H1 (cell line): Measurements from ENCODE around the gene TNIP1. TPM values are rescaled to one million over a fixed set of nuclear protein-coding genes. Genes with fewer than 3 reads are reported as not detected.
A peak's percentile ranks its signal among the peaks of the same experiment; 100 is the strongest.

ENCODE experiments used
- CTCF ChIA-PET: fragments of 300-600 bp; sonication (Branson Sonifier 250); formaldehyde crosslinking; loops from one replicate; lab custom pipeline; 2021; ENCODE audit not compliant: partially characterized antibody; lab: Charles Lee
- POLR2A ChIA-PET: fragments of 300-600 bp; sonication (Branson Sonifier 250); formaldehyde crosslinking; loops from one replicate; lab custom pipeline; 2021; ENCODE audit warnings: inconsistent platforms; ENCODE audit not compliant: partially characterized antibody; lab: Charles Lee
- DNase-seq, 2 experiments: peaks; one replicate each; pipeline versions ENCODE4 v3.0.0 to v3.0.0-alpha.2; 2010 to 2022; ENCODE audit warnings: low spot score in 2 of 2, low read depth in 1 of 2, mixed read lengths in 1 of 2
- FAIRE-seq: peaks from 2 replicates; lab custom pipeline; 2011; peaks lifted over from hg19 to GRCh38; lab: Jason Lieb, UNC
- H2AFZ ChIP-seq: 2 replicates; pipeline ENCODE4 v1.8.1; 2012; ENCODE audit warnings: low read length, inconsistent platforms
- H2AK5ac ChIP-seq: 2 replicates; pipeline ENCODE4 v1.6.1; 2013; ENCODE audit warnings: low read depth, low read length
- H2BK120ac ChIP-seq: replicated peaks from 2 replicates; pipeline ENCODE3; 2013; ENCODE audit warnings: low read depth, low read length, inconsistent platforms
- H2BK12ac ChIP-seq: 2 replicates; pipeline ENCODE4 v1.6.1; 2013; ENCODE audit warnings: low read depth, low read length
- H2BK15ac ChIP-seq: 2 replicates; pipeline ENCODE4 v1.6.1; 2013; ENCODE audit warnings: low read length
- H2BK20ac ChIP-seq: 2 replicates; pipeline ENCODE4 v1.6.1; 2013; ENCODE audit warnings: low read length
- H2BK5ac ChIP-seq: 2 replicates; pipeline ENCODE4 v1.6.1; 2013; ENCODE audit warnings: low read depth, low read length
- H3K14ac ChIP-seq: 2 replicates; pipeline ENCODE4 v1.6.1; 2013; ENCODE audit warnings: inconsistent platforms; ENCODE audit not compliant: insufficient read length
- H3K18ac ChIP-seq: 2 replicates; pipeline ENCODE4 v1.6.1; 2013; ENCODE audit warnings: low read length; ENCODE audit errors: extremely low read depth
- H3K23ac ChIP-seq: 2 replicates; pipeline ENCODE4 v1.6.1; 2013; ENCODE audit warnings: inconsistent platforms; ENCODE audit not compliant: insufficient read length
- H3K23me2 ChIP-seq: 2 replicates; pipeline ENCODE4 v1.6.1; 2013; ENCODE audit warnings: low read depth, low read length
- H3K27ac ChIP-seq: 2 replicates; pipeline ENCODE4 v1.6.1; 2011; ENCODE audit warnings: low read depth, low read length, inconsistent platforms
- H3K27me3 ChIP-seq, 4 experiments: replicated peaks in 1 of 4; 1 replicate in 1 of 4; 2 replicates in 3 of 4; pipeline versions ENCODE4 v1.6.1 to v1.8.1; 2011 to 2013; ENCODE audit warnings: low read length in 3 of 4, mild to moderate bottlenecking in 3 of 4, inconsistent platforms in 2 of 4, mixed read lengths in 2 of 4, moderate library complexity in 1 of 4; ENCODE audit not compliant: control insufficient read depth in 3 of 4, insufficient read depth in 3 of 4; ENCODE audit errors: extremely low read depth in 1 of 4
- H3K36me3 ChIP-seq, 4 experiments: 2 replicates each; pipeline versions ENCODE4 v1.6.1 to v1.8.1; 2011 to 2013; ENCODE audit warnings: mild to moderate bottlenecking in 4 of 4, low read length in 3 of 4, moderate library complexity in 2 of 4, control low read depth in 1 of 4, inconsistent platforms in 1 of 4; ENCODE audit not compliant: insufficient read depth in 4 of 4, control insufficient read depth in 2 of 4
- H3K4ac ChIP-seq: replicated peaks from 2 replicates; pipeline ENCODE3; 2013; ENCODE audit warnings: low read length, low read depth, mixed read lengths, inconsistent platforms; ENCODE audit not compliant: insufficient read length
- H3K4me1 ChIP-seq, 4 experiments: replicated peaks in 1 of 4; 1 replicate in 1 of 4; 2 replicates in 3 of 4; pipeline versions ENCODE4 v1.6.1 to v1.8.1; 2011 to 2013; ENCODE audit warnings: low read length in 3 of 4, inconsistent platforms in 2 of 4, mixed read lengths in 1 of 4; ENCODE audit not compliant: insufficient read depth in 4 of 4, control insufficient read depth in 3 of 4
- H3K4me2 ChIP-seq, 2 experiments: 2 replicates each; pipeline versions ENCODE4 v1.6.1 to v1.8.1; 2011 to 2013; ENCODE audit warnings: low read depth in 2 of 2, low read length in 2 of 2, control low read depth in 1 of 2, inconsistent platforms in 1 of 2, mild to moderate bottlenecking in 1 of 2; ENCODE audit not compliant: insufficient read depth in 1 of 2
- H3K4me3 ChIP-seq, 4 experiments: fragments of 200-600, 300-600 bp in 1 of 4; sonication (generic), shearing (Covaris generic), sonication (Bioruptor Twin) in 1 of 4; 2 replicates each; pipeline versions ENCODE4 v1.5.1 to v1.8.1; 2011 to 2016; ENCODE audit warnings: low read length in 4 of 4, low read depth in 3 of 4, control low read depth in 2 of 4, inconsistent platforms in 2 of 4, mild to moderate bottlenecking in 2 of 4, mixed read lengths in 1 of 4, moderate library complexity in 1 of 4; ENCODE audit not compliant: insufficient read depth in 2 of 4; ENCODE audit errors: extremely low read depth in 1 of 4
- H3K56ac ChIP-seq: replicated peaks from 2 replicates; pipeline ENCODE3; 2013; ENCODE audit warnings: low read depth, mild to moderate bottlenecking, mixed read lengths, low read length, inconsistent platforms; ENCODE audit not compliant: insufficient read length
- H3K79me1 ChIP-seq: 2 replicates; pipeline ENCODE4 v1.6.1; 2013; ENCODE audit warnings: low read depth, low read length, control low read depth
- H3K79me2 ChIP-seq, 2 experiments: 2 replicates each; pipeline versions ENCODE4 v1.6.1 to v1.8.1; 2012 to 2013; ENCODE audit warnings: low read length in 2 of 2, mild to moderate bottlenecking in 2 of 2, inconsistent platforms in 1 of 2; ENCODE audit not compliant: insufficient read depth in 2 of 2, control insufficient read depth in 1 of 2
- H3K9ac ChIP-seq, 4 experiments: replicated peaks in 1 of 4; 1 replicate in 1 of 4; 2 replicates in 3 of 4; pipeline versions ENCODE4 v1.6.1 to v1.8.1; 2011 to 2013; ENCODE audit warnings: low read depth in 3 of 4, low read length in 3 of 4, control low read depth in 2 of 4, mild to moderate bottlenecking in 2 of 4, moderate library complexity in 2 of 4, inconsistent platforms in 1 of 4; ENCODE audit errors: extremely low read depth in 1 of 4
- H3K9me3 ChIP-seq, 2 experiments: 2 replicates each; pipeline versions ENCODE4 v1.6.1 to v1.8.1; 2012 to 2013; ENCODE audit warnings: mild to moderate bottlenecking in 2 of 2, moderate library complexity in 2 of 2, control low read depth in 1 of 2, inconsistent platforms in 1 of 2, low read depth in 1 of 2, low read length in 1 of 2, mixed read lengths in 1 of 2; ENCODE audit not compliant: insufficient read depth in 2 of 2
- H4K20me1 ChIP-seq, 2 experiments: replicated peaks in 1 of 2; 2 replicates each; pipeline versions ENCODE3 to v1.8.1; 2011 to 2013; ENCODE audit warnings: inconsistent platforms in 2 of 2, low read length in 2 of 2, mild to moderate bottlenecking in 1 of 2; ENCODE audit not compliant: insufficient read depth in 2 of 2, control insufficient read depth in 1 of 2
- H4K5ac ChIP-seq: 2 replicates; pipeline ENCODE4 v1.6.1; 2013; ENCODE audit warnings: low read length, low read depth, mixed read lengths, inconsistent platforms; ENCODE audit not compliant: insufficient read length
- H4K8ac ChIP-seq: 2 replicates; pipeline ENCODE4 v1.8.0; 2013; ENCODE audit warnings: mild to moderate bottlenecking, moderate library complexity, low read length, inconsistent platforms; ENCODE audit not compliant: insufficient read depth; ENCODE audit errors: extremely low read depth
- H4K91ac ChIP-seq: replicated peaks from 2 replicates; pipeline ENCODE3; 2013; ENCODE audit warnings: low read length, mixed read lengths, inconsistent platforms; ENCODE audit not compliant: insufficient read length
- CEBPB ChIP-seq: IDR thresholded peaks from 2 replicates; pipeline ENCODE4 v1.6.1; 2012; ENCODE audit warnings: low read depth, low read length
- CTBP2 ChIP-seq: IDR thresholded peaks from 2 replicates; pipeline ENCODE4 v1.7.0; 2011; ENCODE audit warnings: borderline replicate concordance, mild to moderate bottlenecking, moderate library complexity, mixed read lengths, low read length; ENCODE audit not compliant: insufficient read depth, insufficient read length
- EP300 ChIP-seq, 2 experiments: IDR thresholded peaks; 1 replicate in 1 of 2; 2 replicates in 1 of 2; pipeline ENCODE4 v1.6.1; 2011 to 2012; ENCODE audit warnings: low read depth in 2 of 2, low read length in 2 of 2, mild to moderate bottlenecking in 2 of 2, borderline replicate concordance in 1 of 2, inconsistent platforms in 1 of 2, moderate library complexity in 1 of 2
- NANOG ChIP-seq: IDR thresholded peaks from 2 replicates; pipeline ENCODE4 v1.6.1; 2011; ENCODE audit warnings: low read length, low read depth, mild to moderate bottlenecking, inconsistent platforms; ENCODE audit not compliant: insufficient read depth, poor library complexity, severe bottlenecking
- RXRA ChIP-seq: IDR thresholded peaks from 2 replicates; pipeline ENCODE4 v1.6.1; 2011; ENCODE audit warnings: low read depth, mild to moderate bottlenecking, low read length, moderate library complexity; ENCODE audit not compliant: insufficient read depth
- SIN3A ChIP-seq, 2 experiments: IDR thresholded peaks in 1 of 2; conservative IDR thresholded peaks in 1 of 2; 2 replicates each; pipeline ENCODE4 v1.6.1; 2011 to 2012; ENCODE audit warnings: low read length in 2 of 2, improper control_type of control experiment in 1 of 2, low read depth in 1 of 2, mild to moderate bottlenecking in 1 of 2
- SIRT6 ChIP-seq: IDR thresholded peaks from one replicate; pipeline ENCODE4 v1.7.1; 2012; ENCODE audit warnings: low read length, inconsistent platforms
- SRF ChIP-seq: IDR thresholded peaks from 2 replicates; pipeline ENCODE4 v1.6.1; 2011; ENCODE audit warnings: mild to moderate bottlenecking, low read depth, low read length, moderate library complexity
- TAF7 ChIP-seq: optimal IDR thresholded peaks from 2 replicates; pipeline ENCODE3; 2011; ENCODE audit warnings: low read depth, mild to moderate bottlenecking, inconsistent platforms, low read length, moderate library complexity, borderline replicate concordance
- WGBS, 2 experiments: shearing (Covaris generic) in 1 of 2; methylation state at CpG; one replicate each; pipeline versions ENCODE4 v1.1.6 to v1.1.7; 2013 to 2015; ENCODE audit warnings: low lambda C conversion rate in 2 of 2, mixed read lengths in 2 of 2, inconsistent platforms in 1 of 2, low coverage in 1 of 2, missing lambda C conversion rate in 1 of 2; ENCODE audit not compliant: insufficient replicate concordance in 2 of 2, insufficient coverage in 1 of 2, insufficient read length in 1 of 2; ENCODE audit errors: extremely low coverage in 1 of 2, missing lambda C conversion rate in 1 of 2; 5-methylcytosine and 5-hydroxymethylcytosine counted together
- polyA plus RNA-seq, 7 experiments: library from polyadenylated mRNA; depleted of rRNA in 3 of 7; stranded (reverse) in 5 of 7; unstranded in 2 of 7; fragments of >200 nt in 5 of 7; fragments of 200-250 nt in 2 of 7; gene quantifications; 1 replicate in 5 of 7; 2 replicates in 1 of 7; 4 replicates in 1 of 7; pipeline versions ENCODE4 v1.2.1 to v1.2.3, GENCODE V29; 2011 to 2013; ENCODE audit warnings: missing spikeins in 2 of 7, mixed read lengths in 2 of 7
- total RNA-seq: library from RNA; stranded (reverse); fragmentation: NEBNext Ultra II Directional; extraction: Animal tissue kit (Norgen Biotek cat#: 25700); gene quantifications from 2 replicates; pipeline ENCODE4 v1.2.1, GENCODE V29; 2021
- TF ChIP-seq, protein P1 (sequence below): IDR thresholded peaks from 2 replicates; pipeline ENCODE4 v1.6.1; 2011; ENCODE audit warnings: low read length, improper control_type of control experiment

The TNIP1 gene
- total and polyA plus RNA-seq, 2 of the 8 experiments (the other 6 are each of a cell fraction or from before 2014, with no cell fraction given): 14.2 to 31.9 TPM

DNA sequence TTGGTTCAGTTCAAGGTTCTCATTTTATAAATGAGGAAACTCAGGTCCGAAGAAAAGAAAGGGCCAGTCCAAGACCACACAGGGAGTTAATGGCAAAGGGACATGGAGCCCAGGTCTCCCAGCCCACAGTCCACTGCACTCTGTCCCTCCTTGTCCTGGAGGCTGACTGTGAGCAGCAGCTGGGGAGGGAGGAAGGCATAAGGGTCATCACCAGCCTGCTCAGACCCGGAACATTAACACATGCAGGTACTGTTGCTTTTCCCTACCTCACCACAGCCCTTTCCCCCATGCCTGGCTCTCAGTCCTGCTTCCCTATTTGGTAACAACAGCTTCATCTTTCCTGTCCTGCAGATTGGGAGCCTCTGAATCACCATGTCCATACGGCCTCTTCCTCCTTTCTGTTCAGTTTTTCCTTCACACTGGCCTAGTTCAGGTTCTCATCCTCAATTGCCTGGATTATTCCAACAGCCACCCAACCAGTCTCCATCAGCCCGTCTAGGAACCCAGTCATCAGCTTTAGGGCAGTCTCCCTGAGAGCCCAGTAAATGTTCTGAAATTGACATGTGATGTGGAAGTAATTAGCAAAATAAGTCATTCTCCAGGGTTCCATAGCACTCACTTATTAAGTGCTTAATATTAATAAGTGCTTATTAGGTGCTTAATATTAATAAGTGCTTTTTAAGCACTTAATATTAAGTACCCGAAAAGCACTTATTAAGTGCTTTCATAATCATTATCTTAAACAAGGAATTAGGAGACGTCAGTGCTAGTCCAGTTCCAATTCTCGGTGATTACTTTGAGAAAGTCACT, 56.2 kb downstream of the TNIP1 start:
- Histone ChIP-seq H2BK5ac (no peak overlapping the region), H3K23me2 (peaks cover 8% of the 10 kb centered on the region; the same call in 1 of the 2 replicates), H3K27ac (no peak overlapping the region), H3K4me2 (no peak overlapping the region), H2BK15ac (no peak overlapping the region), H3K4me1 (peaks cover 0 to 1% (median 0%) of the 10 kb centered on the region in 4 experiments; a peak in 1 of 7 replicates), H3K14ac (no peak overlapping the region), H3K9me3 (no peaks in the 10 kb centered on the region), H3K36me3 (peaks cover 0 to 3% (median 0%) of the 10 kb centered on the region in 4 experiments; a peak in 2 of 8 replicates), H2BK20ac (no peak overlapping the region), H3K4me3 (no peak overlapping the region), H2AFZ (no peak overlapping the region), H3K79me2 (no peaks in the 10 kb centered on the region), H3K27me3 (peaks cover 0 to 5% (median 5%) of the 10 kb centered on the region in 4 experiments; a peak in 6 of 7 replicates), H4K5ac (no peak overlapping the region), H3K56ac (no peak overlapping the region), H2AK5ac (no peak overlapping the region), H2BK12ac (no peak overlapping the region), H4K91ac (no peak overlapping the region), H3K23ac (no peak overlapping the region), H4K8ac (peak overlapping the region; percentile 29; the same call in 1 of the 2 replicates), H3K18ac (no peak overlapping the region), H3K9ac (no peak overlapping the region), H4K20me1 (peaks cover 0 to 3% of the 10 kb centered on the region in 2 experiments), H3K4ac (no peak overlapping the region), H3K79me1 (no peaks in the 10 kb centered on the region; the same call in 1 of the 2 replicates), H2BK120ac (no peak overlapping the region)
- WGBS, 2 experiments: 89% methylated on average over 6 of the region's 7 CpGs; no CpG with 5 or more reads in 1 of the 2 experiments
- FAIRE-seq (no peak), DNase-seq (no peak)
- POLR2A ChIA-PET: no interaction called here
- CTCF ChIA-PET: interaction anchor here (0.8 to 5.2 kb wide), 9 partner anchors 8 to 90 kb away, joined by 3 to 25 read pairs (median 3); no protein-coding TSS in a partner anchor
- TF ChIP-seq TAF7 (no peak), CEBPB (no peak), SIN3A (conservative IDR thresholded peaks at IDR 0.05 in 1 of 2, IDR thresholded peaks at IDR 0.05 in 1 of 2; ENCODE audit: low read depth in 1 of 2, low read length in 2 of 2) (no peak), RXRA (no peak), NANOG (no peak), SIRT6 (no peak), CTBP2 (no peak), EP300 (IDR thresholded peaks at IDR 0.05; ENCODE audit: borderline replicate concordance in 1 of 2, low read depth in 2 of 2, low read length in 2 of 2) (no peak), SRF (no peak)
- TF ChIP-seq, protein P1, sequence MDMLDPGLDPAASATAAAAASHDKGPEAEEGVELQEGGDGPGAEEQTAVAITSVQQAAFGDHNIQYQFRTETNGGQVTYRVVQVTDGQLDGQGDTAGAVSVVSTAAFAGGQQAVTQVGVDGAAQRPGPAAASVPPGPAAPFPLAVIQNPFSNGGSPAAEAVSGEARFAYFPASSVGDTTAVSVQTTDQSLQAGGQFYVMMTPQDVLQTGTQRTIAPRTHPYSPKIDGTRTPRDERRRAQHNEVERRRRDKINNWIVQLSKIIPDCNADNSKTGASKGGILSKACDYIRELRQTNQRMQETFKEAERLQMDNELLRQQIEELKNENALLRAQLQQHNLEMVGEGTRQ: no peak
